NK-92 treated with Interleukin-12 subunit alpha and Interleukin-12 subunit beta, amount 100 ng/mL, for 24 hours (cell line): Measurements from ENCODE around the gene KCNJ4.

ENCODE experiments used
- DNase-seq: peaks from one replicate; lab custom pipeline; 2025; lab: John Stamatoyannopoulos, UW

Gene KCNJ4

DNA sequence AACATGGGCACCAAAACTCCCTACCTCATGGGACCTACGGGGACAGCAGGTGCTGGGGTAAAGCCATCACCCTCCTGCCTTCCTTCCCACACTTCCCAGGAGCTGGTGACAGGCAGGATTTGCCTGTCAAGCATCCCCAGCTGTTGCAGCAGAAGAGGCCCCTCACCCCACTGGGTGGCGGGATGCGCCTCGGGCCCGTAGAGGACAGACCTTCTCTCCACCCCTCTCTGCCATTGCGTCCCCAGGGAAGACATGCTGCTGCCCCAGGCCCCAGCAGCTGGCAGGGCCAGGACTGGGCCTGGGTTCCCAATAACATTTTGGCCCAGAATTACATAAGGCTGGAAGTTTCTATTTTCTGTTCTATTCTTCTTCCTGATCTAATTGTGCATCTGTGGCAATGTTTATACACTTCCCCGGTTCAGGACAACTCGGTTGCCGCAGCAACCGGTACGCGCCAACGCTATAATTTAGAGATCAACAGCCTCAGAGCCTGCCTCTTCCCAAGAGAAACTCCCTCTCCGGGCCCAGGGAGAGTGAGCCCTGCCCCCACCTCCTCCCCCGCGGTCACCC is 25.4 kb downstream of the KCNJ4 start:
- DNase-seq, result no peak

DNA sequence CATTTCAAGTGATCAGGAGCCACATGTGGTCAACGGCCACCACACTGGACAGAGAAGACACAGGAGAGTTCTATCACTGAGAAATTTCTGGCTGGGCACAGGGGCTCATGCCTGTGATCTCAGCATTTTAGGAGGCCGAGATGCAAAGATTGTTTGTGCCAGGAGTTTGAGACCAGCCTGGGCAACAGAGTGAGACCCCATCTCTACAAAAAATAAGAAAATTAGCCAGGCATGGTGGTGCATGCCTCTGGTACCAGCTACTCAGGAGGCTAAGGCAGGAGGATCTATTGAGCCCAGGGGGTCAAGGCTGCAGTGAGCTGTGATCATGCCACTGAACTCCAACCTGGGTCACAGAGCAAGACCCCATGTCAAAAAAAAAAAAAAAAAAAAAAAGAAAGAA is 26.3 kb downstream of the KCNJ4 start:
- DNase-seq, result no peak

DNA sequence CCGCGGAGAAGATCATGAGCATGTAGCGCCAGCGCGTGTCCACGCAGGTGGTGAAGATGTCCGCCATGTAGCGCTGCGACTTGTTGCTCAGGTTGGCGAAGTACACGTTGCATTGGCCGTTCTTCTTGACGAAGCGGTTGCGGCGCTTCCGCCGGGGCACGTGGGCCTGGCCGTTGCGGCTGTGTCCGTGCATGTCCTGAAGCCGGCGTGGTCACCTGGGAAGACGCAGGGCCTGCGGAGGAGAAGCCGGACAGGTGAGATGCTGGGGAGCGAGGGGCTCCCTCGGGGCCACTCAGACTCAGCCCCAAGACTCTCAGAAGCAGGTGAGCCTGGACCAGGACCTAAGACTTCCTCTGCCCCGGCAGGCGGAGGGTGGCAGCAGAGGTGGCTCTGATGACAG is 27.1 kb downstream of the KCNJ4 start:
- DNase-seq, result no peak

DNA sequence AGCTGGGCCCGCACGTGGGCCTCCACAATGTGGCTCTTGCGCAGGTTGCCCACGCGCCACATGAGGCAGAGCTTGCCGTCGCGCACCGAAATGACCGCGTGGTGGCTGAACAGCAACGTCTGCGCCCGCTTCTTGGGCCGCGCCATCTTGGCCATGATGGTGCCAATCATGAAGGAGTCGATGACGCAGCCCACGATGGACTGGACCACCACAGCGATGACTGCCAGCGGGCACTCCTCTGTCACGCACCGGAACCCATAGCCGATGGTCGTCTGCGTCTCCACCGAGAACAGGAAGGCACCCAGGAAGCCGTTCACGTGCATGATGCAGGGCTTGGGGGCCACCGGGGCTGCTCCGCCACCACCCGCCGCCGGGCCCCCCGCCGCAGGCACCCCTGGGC is 27.5 kb downstream of the KCNJ4 start:
- no peak for DNase-seq

DNA sequence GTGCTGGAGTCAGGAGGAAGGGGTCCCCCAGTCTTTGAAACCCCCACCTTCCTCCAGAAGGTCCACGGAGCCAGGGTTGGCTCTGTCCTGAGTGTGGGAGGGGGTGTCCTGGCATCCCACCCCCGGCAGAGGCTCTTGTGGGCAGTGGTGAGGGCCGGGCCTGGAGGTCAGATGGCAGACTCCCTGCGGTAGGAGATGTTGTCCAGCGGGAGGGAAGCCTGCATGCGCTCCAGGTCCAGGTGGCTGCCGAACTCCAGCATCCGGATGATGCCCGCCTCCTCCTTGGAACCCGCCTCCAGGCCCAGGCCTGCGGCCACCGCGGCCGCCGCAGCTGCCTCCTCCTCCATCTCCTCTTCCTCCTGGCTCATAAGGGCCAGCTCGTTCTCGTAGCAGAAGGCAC is 28.4 kb downstream of the KCNJ4 start:
- no peak for DNase-seq

DNA sequence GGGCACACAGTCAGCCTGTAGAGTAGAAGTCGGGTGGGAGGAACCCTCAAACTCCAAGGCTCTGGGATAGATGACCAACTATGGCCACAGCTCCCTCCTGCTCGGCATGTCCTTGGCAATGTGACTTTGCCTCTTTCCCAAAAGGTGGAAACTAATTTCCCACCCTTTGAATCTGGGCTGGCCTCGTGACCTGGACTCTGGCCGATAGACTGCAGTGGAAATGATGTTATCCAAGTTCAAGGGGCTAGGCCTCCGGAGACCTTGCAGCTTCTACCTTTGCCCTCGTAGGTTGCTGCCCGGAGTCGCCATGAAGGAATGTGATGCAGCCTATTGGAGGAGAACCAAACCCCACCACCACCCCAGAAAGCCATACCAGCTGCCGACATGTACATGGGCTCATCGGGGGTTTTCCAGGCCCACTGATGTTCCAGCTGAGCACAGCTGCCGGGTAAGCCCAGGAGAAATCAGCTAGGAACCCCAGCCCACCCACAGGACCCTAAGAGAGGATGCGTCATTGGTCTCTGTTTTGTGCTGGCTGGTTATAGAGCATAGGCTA is 30.4 kb downstream of the KCNJ4 start:
- DNase-seq, result no peak

DNA sequence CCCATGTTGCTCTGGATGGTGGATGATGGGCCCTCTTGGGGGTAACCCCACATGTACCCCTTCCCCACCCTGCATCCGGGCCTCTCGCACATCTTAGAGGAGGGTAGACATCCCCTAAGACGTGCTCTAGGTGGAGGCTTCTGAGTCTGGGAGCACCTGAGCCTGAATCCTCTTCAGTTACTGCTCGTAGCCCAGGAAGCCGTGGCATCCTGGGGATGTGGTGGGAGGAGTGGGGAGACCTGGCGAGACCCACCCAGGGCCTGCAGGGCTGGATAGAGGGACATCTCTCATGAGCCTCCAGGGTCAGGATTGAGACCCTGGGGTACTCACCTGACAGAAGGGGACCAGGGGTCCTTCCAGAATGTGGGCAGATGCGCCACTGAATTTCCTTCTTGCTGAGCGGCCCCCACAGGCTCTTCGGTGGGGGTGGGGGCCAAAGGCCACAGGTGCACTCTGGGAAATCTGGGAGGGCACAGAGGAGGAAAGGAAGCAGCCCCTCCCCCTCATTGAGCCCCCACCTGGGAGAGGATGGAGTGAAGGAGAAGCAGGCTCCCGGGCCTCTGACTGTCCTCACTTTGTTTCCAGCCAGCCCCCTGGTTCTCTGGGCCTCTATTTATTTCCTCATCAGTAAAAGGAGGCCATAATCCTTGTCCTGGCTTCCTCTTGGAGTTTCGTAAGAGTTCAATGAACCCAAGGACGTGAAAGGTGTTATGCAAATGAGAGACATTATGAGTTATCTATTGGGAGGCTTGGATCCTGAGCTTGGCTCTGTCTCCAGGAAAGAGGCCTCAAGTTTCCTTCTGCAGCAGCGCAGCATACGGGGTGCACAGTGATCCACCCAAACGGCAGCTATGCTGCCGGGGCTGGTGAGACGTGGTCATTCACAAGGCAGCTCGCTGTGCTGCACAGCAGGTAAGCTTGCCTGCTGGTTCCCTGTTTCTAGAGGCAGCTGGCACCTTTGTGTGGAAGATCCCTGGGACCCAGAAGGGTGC is 31.2 kb downstream of the KCNJ4 start:
- no peak for DNase-seq

DNA sequence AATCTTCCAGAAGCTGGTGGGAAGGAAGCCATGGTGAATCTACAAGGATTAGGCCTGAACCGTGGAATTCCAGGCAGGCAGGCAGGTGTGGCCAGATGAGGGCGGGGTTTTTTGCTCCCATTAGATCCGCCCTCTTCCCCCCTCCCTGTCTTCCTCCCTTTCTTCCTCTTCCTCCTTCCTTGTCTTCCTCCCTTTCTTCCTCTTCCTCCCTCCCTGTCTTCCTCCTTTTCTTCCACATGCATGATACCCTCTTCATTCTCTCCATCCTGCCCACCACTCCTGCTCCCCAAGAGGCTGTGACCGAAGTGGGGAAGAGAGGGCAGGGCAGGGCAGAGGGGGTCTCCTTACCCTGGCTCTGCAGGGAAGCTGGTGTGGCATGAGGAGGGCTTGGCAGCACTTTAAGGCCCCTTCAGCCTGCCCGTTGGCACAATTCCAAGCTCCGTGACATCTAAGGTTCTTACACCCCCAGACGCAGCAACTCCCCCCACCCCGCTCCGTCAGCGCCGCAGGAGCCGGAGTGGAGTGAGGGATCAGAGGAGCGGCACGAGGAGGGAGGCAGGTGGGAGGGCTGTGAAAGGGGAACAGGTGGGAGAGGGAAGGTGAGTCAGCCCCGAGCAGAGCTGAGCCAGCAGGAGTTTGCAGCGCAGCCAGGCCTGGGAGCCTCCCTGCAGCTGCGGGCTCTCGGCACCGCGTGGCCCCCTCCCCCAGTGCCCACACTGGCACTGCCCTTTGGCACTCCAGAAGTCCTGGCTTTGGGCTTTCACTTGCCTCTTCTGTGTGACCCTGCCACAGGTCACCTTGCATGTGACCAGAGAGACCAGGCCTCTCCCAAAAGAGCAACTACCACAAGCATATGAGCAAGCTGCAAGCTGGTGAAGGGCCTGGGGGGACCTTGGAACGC is 32.1 kb downstream of the KCNJ4 start:
- DNase-seq, result no peak

DNA sequence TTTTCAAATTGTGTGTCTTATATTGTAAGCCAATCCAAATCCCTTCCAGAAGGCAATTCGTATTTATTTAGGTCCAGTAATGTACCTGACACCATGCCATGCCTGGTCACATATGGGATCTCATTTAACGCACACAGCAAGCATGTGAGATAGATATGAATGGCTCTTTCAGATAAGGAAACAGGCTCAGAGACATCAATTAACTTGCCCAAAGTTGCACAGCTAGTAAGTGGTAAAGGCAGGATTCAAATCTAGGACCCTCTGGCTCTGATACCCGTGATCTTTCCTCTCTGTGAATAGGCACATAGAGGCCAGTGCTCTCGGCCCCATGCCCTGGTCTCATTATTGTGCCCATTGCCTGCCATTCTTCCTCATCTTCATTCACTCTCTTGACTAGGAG is 34.3 kb downstream of the KCNJ4 start:
- no peak for DNase-seq

DNA sequence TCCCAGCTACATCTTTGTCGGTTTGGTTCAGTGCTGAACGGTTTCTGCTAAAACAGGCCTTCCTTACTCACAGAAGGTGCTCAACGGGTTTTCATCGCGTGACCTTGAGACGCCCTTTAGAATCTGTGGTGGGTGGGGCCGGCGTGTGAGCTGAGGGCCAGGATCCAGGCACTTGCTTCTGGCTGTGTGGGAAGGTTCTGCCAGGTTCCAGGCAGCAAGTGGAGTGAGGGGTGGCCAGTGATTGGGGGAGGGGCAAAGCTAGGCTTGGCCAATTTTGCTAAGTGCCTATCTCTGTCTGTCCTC is 35.2 kb downstream of the KCNJ4 start:
- no peak for DNase-seq

DNA sequence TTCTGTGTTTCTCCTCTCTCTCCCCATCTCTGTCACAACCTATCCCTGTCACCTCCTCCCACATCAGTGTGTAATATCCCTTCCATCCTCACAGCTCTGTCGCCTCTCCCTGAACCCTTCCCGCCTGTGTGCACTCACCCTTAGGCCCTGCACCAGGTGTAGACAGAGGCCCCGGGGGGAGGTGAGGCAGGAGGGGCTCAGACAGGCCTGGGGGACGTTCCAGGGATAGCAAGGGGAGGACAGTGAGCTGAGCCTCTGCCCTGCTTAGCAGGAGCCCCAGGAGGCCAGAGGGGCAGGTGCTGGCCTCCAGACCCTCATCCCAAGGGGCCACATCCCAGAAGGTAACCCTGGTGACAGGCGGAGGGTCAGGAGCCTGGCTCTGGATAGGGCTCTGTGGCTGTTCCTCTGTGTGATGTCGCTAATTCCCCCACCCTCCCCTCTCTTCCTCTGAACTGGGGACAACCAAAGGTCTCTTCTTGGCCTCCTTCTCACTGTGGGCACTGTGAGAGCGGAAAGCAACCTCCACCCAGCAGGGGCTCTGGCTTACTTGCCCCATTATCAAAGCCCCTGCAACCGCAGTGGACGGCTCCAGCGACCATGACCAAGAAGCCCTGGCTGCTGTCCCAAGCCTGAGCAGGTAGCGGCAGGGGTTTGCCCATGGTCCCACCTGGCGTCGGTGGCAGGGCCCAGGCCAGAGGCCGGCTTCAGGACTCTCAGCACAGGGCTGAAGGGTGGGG is 35.7 kb downstream of the KCNJ4 start:
- no peak for DNase-seq

DNA sequence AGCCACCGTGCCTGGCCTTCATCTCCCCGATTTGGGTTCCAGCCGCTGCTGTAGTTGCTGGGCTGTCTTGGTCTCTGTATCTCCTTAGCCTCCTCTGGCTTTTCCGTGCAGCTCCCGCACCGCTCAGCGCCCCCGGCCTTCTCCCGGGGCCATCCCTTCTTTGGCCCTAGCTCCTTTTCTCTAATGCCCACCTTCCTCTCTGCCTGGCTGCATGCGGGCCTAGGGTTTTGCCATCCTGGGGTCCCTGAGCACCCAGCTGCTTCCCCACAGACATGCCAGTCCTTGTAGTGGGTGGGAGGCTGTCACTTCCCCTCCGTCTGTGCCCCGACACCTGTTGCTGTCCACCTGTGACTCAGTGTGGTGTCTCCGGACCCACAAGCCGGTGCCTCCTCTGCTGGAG is 36.4 kb downstream of the KCNJ4 start:
- DNase-seq, result no peak

DNA sequence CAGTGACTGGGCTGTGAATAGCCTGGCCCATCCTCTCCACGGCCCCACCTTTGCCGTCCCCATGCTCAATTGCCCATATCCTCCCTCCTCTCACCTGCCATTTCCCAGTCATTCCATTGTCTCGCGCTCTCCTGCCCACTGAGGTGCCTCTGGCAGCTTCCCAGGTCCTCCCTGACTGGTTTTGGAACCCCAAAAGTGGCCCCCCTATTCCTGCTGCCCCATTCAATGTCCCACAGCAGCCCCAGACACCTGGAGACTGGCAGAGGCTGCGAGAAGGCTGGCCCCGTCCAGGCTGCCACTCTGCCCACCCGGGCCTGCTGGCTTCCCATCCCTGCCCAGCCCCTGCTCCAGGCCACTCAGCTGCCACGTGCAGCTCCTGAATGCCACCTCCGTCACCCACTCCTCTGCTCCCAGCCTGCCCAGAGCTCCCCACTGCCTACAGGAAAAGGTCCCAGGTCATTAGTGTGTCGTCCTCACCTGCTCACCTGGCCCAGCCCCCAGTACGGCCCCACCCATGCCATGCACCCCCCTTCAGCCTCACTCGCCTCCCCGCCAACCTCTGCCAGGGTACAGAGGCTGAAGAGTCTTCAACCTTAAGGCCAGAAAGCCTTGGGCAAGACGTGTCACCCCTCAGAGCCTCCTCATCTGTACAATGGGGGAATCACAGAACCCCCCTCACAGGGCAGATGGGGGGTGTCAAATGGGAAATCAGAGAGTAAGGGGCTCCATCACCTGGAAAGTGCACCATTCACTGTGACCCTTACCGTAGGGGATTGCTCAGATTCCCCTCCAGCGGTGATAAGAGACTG is 37.5 kb downstream of the KCNJ4 start:
- DNase-seq, result no peak

DNA sequence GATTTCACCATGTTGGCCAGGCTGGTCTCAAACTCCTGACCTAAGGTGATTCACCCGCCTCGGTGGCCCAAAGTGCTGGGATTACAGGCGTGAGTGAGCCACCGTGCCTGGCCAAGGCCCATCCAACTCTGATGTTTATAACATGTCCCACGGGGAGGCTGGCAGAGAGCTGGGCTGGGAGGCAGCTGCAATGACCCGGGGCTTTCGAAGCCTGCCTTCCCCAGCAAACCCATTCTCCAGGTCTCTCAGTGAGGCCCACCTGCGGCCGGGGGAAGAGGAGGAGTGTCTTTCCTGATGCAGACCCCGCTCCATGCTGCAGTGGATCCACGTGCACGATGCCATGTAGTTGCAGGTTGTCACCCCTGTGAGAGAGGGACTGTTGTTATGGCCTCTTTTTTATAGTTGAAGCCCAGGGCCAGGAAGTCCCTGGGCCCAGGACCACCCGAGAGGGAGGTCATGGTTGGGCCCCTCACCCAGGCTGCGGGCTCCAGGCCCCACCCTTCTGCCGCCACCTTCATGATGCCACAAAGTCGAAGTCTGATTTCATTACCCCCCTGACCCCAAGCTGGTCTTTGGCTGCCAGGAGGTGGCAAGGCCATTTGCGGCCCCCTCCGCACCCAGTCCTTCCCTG is 38.3 kb downstream of the KCNJ4 start:
- DNase-seq, result no peak

DNA sequence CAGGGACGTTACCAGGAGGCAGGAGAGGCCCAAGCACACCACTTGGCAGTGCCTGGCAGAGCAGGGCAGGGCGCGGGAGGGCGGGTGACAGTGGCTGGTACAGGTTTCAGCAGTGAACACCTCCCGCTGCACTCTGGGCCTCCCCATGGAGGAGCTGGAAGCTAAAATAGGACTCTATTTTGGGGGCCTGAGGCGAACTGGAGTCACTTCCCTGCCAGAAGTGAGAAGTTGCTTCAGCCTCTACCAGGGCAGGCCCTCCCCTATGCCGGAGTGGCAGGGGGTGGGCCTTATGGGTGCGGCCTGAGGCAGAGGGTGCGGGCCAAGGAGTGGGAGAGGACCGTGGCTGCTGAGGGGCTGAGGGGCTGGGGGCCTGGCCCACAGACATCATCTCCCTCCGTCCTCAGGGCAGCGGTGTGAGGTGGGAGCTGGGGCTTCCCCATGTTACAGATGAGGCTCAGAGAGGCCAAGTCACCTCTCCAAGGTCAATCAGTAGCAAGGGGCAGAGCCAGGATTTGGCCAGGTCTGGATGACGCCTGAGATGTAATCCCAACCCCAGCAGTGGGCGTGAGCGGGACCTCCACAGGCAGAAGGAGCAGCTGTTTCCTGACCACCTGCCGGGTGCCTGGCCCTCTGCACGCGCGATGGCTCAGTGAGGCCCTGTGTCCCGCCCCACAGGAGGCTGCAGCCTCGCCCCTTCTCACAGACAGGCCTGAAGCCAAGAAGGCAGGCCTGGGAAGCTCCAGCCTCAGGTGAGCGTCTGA is 39.3 kb downstream of the KCNJ4 start:
- no peak for DNase-seq

DNA sequence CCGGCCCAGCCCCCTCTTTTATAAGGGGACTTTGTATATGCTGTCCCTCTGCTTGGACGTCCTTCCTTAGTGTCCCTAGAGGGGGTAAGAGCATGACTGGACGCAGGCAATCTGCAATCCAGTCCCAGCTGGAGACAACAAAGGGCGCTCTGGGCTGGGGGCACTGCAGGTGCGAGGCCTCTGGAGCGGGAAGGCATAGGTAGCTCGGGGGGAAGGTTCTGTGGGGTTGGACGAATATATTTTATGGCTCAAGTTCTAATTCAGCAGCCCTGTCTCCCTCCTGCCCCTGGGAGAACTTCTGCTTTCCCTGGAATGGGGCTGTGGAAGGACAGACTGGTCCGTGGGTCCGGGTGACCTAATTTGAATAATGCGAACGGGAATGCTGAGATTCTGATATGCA is 40.0 kb downstream of the KCNJ4 start:
- no peak for DNase-seq

DNA sequence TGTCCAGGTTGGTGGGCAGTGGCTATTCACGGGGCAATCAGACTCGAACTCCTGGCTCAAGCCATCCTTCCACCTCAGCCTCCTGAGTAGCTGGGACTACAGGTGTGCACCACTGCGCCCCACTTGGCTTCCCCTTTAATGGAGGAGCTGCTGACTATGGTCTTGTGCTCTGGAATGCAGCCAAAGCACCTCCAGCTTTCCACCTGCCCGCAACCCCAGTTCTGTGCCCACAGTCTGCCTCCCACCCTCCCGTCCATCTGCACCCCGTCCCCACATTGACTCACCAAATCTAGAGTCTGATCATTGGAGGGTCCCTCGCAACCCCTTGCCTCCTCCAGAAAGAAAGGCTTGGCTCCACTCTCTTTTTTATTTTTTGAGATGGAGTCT is 41.0 kb downstream of the KCNJ4 start:
- DNase-seq, result no peak

DNA sequence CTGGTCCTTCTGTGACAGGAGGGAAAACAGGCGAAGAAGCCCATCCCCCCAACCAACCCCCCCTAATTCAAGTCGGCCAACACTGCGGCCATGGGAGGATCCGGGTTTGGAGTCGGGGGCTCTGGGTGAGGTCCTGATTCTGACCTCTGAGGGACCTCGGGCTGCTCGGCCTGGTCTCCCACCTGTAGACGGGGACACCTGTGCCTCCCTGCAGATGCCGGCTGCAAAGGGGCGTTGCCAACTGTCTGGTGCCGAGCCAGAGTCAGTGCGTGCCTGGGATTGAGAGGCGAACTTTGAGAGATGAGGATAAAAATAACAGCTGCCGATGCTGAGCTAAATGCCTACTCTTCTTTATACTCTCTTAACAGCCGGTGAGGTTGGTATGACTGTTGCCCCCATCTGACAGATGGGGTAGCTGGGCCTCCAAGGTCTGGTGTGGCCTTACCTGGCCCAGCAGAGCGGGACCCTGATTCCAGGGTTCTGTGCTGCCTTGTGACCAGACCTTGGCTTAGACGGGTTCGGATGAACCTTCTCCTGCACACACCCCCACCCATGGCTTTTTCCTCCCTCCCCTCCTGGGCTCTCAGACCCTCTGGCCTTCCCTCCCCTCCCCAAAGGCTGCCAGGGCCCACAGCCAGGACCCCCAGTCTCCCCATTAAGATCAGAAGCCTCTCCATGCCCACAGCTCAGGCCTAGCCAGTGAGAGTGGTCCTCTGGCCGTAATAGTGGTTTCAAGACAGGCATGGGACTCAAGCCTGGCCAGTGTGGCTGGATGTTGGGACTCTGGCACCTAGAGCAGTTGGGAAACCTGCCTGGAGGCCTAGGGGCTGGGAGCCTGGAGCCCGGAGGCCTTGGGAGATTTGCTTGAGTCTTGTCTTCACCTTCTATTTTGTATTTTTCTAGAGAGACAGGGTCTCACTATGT is 41.7 kb downstream of the KCNJ4 start:
- DNase-seq, result no peak
